ENCODE measurements around the gene PNPLA1. TPM values are rescaled to one million over a fixed set of nuclear protein-coding genes. Genes with fewer than 3 reads are reported as not detected.

The PNPLA1 gene
- total RNA-seq, 1 donor from 2014 or later, result not detected

GRCh38 chr6:36285187-36285671 lies 15.4 kb downstream of the PNPLA1 start:
- Mint-ChIP-seq H3K27ac (ENCODE audit: unreplicated experiment) (no peak overlapping the region), H3K9me3 (ENCODE audit: low read depth) (peaks cover 3% of the 10 kb centered on the region), H3K27me3 (ENCODE audit: low read depth) (peaks cover 57% of the 10 kb centered on the region), H3K36me3 (ENCODE audit: low read depth) (no peaks in the 10 kb centered on the region), H3K4me1 (ENCODE audit: low read depth) (no peaks in the 10 kb centered on the region), H3K4me3 (ENCODE audit: unreplicated experiment) (no peak overlapping the region)
- TF ChIP-seq CTCF (IDR thresholded peaks at IDR 0.05), result no peak
- DNase-seq (ENCODE audit: low spot score), result no peak

DNA sequence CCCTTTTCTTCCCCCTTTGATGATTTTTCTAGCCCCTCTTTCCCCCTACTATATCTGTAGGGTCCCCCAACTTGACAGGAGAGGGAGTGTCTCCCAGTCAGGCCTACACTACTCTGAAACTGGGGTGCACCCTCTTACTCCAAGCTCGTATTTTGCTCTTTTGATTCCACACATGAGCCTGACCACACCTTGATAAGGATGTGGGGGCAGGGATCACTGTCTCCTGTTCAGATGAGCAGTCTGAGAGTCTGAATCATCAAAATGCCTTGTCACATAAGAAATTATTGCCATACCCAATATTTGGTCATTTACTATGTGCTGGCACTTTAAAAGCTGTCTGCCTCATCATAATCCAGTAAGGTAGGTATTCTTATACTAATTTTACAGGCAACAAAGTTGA lies 15.9 kb downstream of the PNPLA1 start:
- no peak overlapping the region for H3K27ac Mint-ChIP-seq (ENCODE audit: unreplicated experiment)
- no peaks in the 10 kb centered on the region for H3K4me1 Mint-ChIP-seq (ENCODE audit: low read depth)
- no peak overlapping the region for H3K4me3 Mint-ChIP-seq (ENCODE audit: unreplicated experiment)
- peaks cover 3% of the 10 kb centered on the region for H3K9me3 Mint-ChIP-seq (ENCODE audit: low read depth)
- DNase-seq (ENCODE audit: low spot score), result no peak
- no peak for TF ChIP-seq CTCF (IDR thresholded peaks at IDR 0.05)
- peaks cover 53% of the 10 kb centered on the region for H3K27me3 Mint-ChIP-seq (ENCODE audit: low read depth)
- H3K36me3 Mint-ChIP-seq (ENCODE audit: low read depth), result no peaks in the 10 kb centered on the region

DNA sequence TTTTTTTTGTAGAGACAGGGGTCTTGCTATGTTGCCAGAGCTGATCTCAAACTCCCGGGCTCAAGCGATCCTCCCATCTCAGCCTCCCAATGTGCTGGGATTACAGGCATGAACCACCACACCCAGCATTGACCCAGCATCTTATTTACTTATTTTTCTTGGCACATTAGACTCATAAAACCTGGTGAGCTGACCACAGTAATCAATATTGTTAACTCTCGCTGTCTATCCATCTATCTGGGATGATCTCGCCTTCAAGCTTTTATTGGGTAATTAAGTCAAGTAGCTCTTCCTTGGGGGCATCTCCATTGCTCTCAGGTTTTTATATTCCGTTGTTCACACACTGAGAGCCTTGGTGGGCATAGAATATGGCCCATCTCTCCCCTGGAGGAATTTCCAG lies 17.0 kb downstream of the PNPLA1 start:
- no peak for TF ChIP-seq CTCF (IDR thresholded peaks at IDR 0.05)
- Mint-ChIP-seq H3K27me3 (ENCODE audit: low read depth) (peaks cover 42% of the 10 kb centered on the region), H3K9me3 (ENCODE audit: low read depth) (peaks cover 3% of the 10 kb centered on the region), H3K27ac (ENCODE audit: unreplicated experiment) (no peak overlapping the region), H3K4me1 (ENCODE audit: low read depth) (no peaks in the 10 kb centered on the region), H3K4me3 (ENCODE audit: unreplicated experiment) (no peak overlapping the region), H3K36me3 (ENCODE audit: low read depth) (no peaks in the 10 kb centered on the region)
- DNase-seq (ENCODE audit: low spot score), result no peak

- Mint-ChIP-seq H3K36me3 (ENCODE audit: low read depth) (no peaks in the 10 kb centered on the region), H3K4me1 (ENCODE audit: low read depth) (no peaks in the 10 kb centered on the region), H3K4me3 (ENCODE audit: unreplicated experiment) (no peak overlapping the region), H3K27me3 (ENCODE audit: low read depth) (peaks cover 27% of the 10 kb centered on the region), H3K9me3 (ENCODE audit: low read depth) (no peaks in the 10 kb centered on the region), H3K27ac (ENCODE audit: unreplicated experiment) (no peak overlapping the region)
- no peak for TF ChIP-seq CTCF (IDR thresholded peaks at IDR 0.05)
- no peak for DNase-seq (ENCODE audit: low spot score)
Measured at GRCh38 chr6:36289281-36289878, 19.5 kb downstream of the PNPLA1 start.

- TF ChIP-seq CTCF (IDR thresholded peaks at IDR 0.05), result no peak
- Mint-ChIP-seq H3K9me3 (ENCODE audit: low read depth) (no peaks in the 10 kb centered on the region), H3K36me3 (ENCODE audit: low read depth) (no peaks in the 10 kb centered on the region), H3K4me1 (ENCODE audit: low read depth) (no peaks in the 10 kb centered on the region), H3K27ac (ENCODE audit: unreplicated experiment) (no peak overlapping the region), H3K4me3 (ENCODE audit: unreplicated experiment) (no peak overlapping the region), H3K27me3 (ENCODE audit: low read depth) (peaks cover 17% of the 10 kb centered on the region)
- no peak for DNase-seq (ENCODE audit: low spot score)
Measured at GRCh38 chr6:36290668-36291620, 21.1 kb downstream of the PNPLA1 start.

Data from chondrocyte (in vitro differentiated cells).